AG09309 (cell line): ENCODE data around the gene PLCL2.

Experiments
- DNase-seq: peaks from one replicate; pipeline ENCODE4 v3.0.0-alpha.2; 2010; ENCODE audit warnings: low read depth
- H3K4me3 ChIP-seq: 2 replicates; pipeline ENCODE4 v1.5.1; 2011; ENCODE audit warnings: mild to moderate bottlenecking, low read depth, low read length, moderate library complexity; ENCODE audit not compliant: control insufficient read depth
- CTCF ChIP-seq: IDR thresholded peaks from 2 replicates; pipeline ENCODE4 v1.5.1; 2011; ENCODE audit warnings: mild to moderate bottlenecking, low read depth, low read length, inconsistent platforms; ENCODE audit not compliant: insufficient read depth, control insufficient read depth; ENCODE audit errors: missing control alignments

The PLCL2 gene

GRCh38 chr3:16888785-16889607, 4.2 kb downstream of the PLCL2 start:
- no peak for DNase-seq
- H3K4me3 ChIP-seq = no peak overlapping the region
- TF ChIP-seq CTCF = no peak

- H3K4me3 ChIP-seq = no peak overlapping the region
- TF ChIP-seq CTCF = no peak
- no peak for DNase-seq
Measured at GRCh38 chr3:16890597-16891333, 6.0 kb downstream of the PLCL2 start.

GRCh38 chr3:16893618-16894200, 9.0 kb downstream of the PLCL2 start:
- no peak for DNase-seq
- no peak overlapping the region for H3K4me3 ChIP-seq
- no peak for TF ChIP-seq CTCF

- TF ChIP-seq CTCF = no peak
- DNase-seq = no peak
- H3K4me3 ChIP-seq = no peak overlapping the region
Measured at GRCh38 chr3:16896094-16896627, 11.4 kb downstream of the PLCL2 start.

GRCh38 chr3:16896820-16897219, 12.1 kb downstream of the PLCL2 start:
- H3K4me3 ChIP-seq = no peak overlapping the region
- DNase-seq = no peak
- no peak for TF ChIP-seq CTCF

- no peak for TF ChIP-seq CTCF
- H3K4me3 ChIP-seq = no peak overlapping the region
- peak; percentile 62 for DNase-seq
Measured at GRCh38 chr3:16897254-16897926, 12.6 kb downstream of the PLCL2 start.
